Globus pallidus (tissue), 1 donor: ENCODE results near the gene GPR55.

Experiments used
- DNase-seq: peaks from one replicate; pipeline ENCODE4 v3.0.0-alpha.2; 2015; ENCODE audit warnings: low spot score

Gene GPR55

DNA sequence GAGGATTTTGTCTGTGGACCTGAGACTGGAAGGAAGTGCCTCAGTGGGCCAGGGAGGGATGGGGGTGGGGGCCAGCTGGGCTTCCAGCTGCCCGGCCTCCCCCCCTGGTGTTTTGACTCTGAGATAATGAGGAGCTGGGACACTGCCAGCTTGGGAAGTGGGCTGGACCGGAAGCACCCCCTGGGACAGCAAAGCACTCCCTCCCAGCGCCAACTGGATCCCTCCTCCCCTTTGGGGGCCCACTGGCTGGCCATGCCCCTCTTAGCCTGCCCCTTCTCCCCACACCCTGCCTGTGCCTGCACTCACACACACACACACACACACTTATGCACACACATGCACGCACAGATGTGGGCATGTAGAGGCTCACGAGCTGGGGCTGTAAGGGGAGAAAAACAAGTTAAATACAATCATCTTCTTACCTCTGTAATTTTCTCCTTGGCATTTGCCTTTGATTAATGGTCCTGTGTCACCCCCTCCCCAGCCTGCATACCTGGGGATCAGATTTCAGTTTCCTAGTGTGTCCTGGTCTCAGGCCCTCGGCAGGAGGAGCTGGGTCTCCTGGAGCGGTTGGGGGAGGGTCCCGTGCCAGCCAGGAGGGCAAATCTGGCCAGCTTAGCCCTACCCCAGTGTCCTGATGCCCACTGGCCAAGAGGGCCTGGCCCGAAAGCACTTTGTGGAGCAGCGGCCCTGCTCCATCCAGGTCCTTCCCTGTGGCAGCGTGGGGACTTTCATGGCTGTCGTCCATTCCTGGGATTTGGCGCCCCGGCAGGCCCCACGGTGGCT is 56.7 kb downstream of the GPR55 start:
- no peak for DNase-seq

DNA sequence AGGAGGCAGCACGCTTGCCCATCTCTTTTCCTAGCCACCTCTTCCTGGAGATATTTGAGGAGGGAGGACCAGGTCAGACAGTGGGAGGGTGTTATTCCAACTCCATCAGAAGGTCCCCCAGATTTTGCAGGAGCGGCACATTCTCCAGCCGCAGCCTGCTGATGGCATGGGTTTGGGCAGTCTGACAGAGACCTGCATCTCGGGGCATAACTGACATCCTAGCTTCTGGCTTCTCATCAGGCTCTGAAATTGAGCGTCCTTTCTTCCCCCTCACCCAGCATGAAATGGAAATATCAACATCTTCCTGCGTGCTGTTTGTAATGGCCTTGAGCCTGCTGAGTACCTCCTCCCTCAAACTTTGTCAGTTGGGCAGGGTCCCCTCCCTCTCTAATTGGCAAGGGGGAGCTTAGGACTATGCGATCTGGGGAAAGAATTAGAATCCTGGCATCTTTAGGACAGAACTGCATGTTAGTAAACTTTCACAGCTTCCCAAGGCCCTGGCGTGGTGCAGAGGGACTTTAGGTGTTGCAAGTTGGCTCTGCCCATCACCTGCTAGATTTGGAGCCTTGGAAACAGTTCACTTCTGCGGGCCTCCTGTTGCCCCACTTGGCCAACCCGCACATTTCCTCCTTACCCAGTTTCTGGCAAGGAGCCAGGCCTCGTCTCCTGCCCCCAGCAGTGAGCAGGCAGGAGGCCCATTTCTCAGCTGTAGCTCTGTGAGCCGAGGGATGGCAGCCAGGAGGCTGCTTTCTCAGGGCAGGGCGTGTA is 58.1 kb downstream of the GPR55 start:
- DNase-seq: peak; percentile 72

DNA sequence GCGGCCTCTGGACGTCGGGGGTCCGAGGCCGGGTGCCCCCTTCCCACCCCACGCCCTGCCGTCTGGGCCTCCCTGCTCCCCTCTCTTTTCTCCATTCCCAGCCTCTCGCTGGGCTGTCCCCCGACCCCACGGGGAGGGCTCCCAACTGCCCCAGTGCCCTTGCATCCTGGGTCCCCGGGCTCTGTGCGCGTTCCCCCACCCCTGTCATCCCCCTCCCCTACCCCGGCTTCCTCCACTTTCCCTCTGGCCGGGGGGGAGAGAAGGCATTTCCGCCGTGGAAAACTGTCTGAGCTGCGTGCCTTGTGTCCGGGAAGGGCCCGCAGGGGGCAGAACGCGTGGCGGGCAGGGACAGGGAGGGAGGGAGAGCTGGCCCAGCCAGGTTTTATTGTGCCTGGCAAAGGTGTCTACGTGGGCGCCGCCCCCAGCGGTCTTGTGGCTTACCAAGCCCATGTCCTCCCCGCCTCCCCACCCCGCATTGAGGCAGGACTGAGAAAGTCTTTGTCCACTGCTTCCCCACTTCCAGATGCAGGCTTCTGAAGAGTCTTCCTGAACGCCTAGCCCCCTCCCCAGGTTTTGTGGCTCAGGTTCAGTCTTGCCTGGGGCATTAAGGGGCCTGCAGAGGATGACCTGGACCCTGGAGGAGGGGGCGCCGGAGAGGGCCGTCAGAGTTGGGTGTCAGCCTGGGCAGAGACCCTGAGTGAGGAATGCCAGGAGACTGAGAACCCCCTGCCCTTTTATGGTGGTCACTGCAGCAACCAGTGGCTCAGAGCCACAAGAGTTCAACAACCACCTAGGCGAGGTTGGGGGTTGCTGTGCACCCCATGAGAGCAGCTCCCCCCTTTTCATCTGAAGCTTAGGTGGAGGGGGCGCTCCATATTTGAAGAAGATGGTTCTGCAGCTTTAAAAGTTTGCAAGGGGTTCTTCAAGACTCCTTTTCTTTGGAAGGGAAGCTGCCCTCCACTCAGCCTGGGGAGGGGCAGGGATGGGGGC is 59.0 kb downstream of the GPR55 start:
- peak; percentile 67 for DNase-seq

DNA sequence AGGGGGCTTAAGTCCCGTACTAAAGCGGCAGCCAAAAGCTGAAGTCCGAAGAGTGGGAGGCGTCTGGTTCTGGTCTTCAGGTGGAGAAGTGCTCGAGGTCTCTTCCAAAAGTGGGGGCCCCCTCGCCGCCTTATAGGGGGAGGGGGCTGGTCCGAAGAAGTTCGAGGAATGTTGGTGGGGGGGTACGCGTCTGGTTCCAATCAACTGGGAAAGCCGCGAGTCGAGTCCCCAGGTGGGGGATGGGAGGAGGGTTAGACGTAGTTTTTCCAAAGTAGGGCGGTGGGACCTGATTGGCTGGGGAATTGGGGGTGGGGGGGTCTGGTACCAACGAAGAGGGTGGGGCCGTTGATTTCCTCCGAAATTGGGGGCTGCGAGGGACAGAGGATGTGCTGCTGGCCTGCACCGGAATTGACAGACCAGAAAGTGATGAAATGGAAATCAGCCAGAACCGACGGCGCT is 59.7 kb downstream of the GPR55 start:
- DNase-seq: no peak

DNA sequence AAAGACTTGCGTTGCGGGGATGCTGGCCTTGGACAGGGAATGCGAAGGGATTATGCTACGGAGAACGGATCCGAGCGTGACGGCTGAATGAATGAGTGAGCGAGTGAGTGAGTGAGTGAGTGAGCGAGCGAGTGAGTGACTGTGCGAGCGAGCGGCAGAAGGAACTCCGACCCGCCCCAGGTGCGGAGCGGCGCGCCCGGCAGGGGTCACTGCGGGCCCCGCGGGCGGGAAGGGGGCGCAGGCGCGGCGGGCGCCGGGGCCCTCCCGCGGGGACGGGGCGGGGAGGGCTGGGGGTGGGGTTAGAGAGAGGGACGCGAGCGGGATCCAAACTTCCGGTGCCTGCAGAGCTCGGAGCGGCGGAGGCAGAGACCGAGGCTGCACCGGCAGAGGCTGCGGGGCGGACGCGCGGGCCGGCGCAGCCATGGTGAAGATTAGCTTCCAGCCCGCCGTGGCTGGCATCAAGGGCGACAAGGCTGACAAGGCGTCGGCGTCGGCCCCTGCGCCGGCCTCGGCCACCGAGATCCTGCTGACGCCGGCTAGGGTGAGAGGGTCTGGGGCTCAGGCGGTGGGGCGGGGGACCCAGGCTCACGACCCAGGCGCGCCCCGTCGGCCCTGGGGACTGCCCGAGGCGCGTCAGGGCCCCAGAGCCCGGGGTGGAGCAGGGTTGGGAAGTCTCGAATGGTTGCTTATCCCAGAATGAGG is 60.3 kb downstream of the GPR55 start, which contains the start of gene ITM2C:
TSS of gene ITM2C (plus strand) at position 338 of the 702 bp plus-strand sequence. CDS start at position 422, 84 bp downstream.
- DNase-seq: peak; percentile 45

DNA sequence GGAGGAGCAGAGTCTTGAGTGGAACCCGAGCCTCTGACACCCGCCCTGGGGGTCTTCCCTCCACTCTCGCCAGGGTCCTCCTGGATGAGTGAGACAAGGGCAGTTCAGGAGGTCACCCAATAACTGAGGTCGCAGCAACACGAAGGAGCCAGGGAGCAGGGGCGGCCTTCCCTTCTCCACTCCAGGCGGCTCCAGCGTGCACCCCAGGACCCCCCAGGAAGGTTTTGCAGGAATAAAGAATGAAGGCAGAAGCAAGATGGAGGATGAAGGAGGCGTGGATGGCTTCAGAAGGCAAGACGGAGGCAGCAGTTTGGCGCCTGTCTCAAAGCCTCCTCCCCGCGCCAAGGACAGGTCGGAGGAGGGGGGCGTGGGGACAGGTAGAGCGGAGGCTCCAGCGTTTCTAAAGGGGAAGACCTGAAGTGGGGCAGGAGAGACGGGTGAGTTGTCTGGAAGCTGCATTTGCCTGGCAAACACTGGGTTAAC is 60.9 kb downstream of the GPR55 start:
- no peak for DNase-seq

DNA sequence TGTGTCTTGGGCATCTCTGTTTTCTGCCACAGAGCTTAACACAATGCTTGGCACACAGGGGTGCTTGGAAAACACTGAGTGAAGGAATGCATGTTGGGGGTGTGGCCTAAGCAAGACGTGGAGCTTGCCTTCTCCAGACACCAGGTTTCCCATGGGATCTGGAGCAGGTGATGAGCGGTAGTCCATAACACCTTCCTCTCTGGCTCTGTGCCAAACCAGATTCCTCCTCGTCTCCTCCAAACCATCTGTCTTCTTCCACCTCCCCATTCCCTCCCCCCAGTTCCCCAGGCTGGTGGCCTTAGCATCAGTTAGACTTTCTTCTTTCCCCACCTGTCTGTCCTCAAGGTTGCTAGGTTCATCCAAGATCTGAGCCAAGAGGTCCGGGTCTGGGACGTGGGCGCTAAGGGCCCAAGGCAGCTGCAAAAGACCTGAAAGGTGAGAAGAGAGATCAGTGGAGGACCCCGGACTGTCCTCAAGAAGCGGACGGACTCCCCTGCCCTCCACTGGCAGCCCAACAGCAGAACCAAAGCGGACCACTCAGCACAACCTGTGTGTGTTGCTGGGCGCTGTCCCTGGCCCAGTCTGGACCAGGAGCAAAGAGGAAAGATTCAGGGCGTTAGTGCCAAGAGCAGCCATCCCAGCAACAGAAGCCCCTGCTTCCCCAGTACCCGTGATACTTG is 61.5 kb downstream of the GPR55 start:
- DNase-seq: no peak

DNA sequence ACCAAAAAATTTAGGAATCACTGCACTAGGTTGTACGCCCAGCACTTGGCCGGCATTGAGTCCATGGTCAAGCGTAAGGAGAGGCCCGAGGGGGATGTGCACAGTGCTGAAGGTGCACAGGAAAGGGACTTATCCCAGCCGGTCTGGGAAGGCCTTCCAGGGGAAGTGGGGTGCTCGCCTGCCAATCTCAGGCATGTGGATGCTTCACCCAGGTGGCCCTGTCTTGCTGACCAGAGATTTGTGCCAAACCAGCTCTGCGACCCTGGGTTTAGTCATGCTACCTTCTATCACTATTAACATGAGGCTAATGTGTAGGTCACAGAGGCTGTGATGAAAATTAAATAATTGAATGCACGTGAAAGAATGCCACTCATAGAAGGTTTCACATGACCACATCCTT is 62.0 kb downstream of the GPR55 start:
- DNase-seq: no peak

DNA sequence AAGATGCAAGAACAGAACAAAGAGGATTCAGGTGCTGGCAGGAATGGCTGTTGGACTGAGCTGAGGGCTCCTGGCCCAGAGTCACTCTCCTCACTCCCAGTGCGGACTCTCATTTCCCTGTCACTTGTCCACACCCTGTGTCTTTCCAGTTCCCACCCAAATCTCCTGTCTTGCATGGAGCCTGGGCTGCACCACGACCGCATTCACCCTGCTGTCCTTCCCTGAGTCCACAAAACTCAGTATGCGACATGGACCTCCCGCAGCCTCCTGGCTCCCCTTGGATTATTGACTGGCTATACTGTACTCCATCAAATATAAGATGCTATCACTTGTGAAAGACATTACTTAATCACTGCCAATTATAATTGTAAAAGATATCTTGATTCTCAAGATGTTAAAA is 62.8 kb downstream of the GPR55 start:
- DNase-seq: no peak

DNA sequence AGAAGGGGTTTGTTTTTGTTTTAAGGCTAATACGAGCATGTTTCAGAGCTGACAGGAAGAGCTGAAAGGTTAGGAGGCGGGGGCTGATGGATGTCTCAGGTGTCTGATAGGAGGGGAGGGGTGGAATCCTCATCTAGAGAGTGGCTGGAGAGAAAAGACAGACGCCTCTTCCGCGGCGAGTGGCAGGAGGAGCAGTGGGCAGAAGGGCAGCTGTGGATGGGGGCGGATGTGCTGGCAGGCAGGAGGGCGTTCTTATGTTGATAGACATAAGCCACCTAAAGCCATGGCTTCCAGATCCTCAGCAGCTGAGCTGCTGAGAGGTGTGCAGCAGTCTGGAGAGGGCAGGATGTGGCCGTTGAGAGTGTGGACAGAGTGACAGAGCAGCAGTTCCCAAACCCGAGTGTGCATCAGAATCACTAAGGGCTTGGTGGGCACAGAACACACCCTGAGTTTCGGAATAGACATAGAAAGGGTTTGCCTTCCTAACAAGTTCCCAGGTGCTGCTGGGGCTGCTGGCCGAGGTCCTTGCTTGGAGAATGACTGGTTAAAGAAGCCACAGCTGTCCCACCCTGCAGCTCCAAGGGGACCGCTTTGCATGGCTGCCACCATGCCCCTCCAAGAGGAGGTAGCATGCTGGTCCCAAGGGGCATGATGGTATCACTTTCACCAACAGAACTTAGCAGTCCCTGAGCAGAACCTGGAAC is 63.3 kb downstream of the GPR55 start:
- DNase-seq: no peak
